Measurements from ENCODE around the gene YY1. TPM values are rescaled to one million over a fixed set of nuclear protein-coding genes. Genes with fewer than 3 reads are reported as not detected.

YY1 gene
- total and polyA plus RNA-seq, 2 donors (not counting 1 experiment from before 2014, with no cell fraction given): 40.8 to 41.9 TPM

DNA sequence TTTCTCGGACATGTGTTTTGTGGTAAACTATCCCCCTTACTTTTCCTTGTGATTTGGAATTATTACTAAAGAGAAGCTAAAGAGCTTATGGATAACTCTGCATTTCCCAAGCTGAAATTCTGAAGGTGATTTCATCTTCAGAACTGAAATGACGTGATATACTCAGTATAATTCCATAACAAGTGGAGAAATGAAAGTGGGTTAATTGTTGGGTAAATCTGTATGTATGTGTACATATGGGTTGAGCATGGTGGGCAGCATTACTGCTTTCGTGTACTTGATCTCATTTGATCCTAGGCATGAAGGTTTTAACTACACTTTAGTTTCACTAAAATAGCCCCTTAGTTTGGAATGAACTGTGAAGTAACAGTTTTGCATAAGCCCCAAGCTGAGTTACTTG, 4.1 kb downstream of the YY1 start:
- H3K79me2 ChIP-seq (ENCODE audit: control insufficient read depth, insufficient read depth, low read length): peaks cover 76% of the 10 kb centered on the region
- no peak for TF ChIP-seq EZH2 (IDR thresholded peaks at IDR 0.05; ENCODE audit: low read length, missing control alignments)
- TF ChIP-seq, protein P1, sequence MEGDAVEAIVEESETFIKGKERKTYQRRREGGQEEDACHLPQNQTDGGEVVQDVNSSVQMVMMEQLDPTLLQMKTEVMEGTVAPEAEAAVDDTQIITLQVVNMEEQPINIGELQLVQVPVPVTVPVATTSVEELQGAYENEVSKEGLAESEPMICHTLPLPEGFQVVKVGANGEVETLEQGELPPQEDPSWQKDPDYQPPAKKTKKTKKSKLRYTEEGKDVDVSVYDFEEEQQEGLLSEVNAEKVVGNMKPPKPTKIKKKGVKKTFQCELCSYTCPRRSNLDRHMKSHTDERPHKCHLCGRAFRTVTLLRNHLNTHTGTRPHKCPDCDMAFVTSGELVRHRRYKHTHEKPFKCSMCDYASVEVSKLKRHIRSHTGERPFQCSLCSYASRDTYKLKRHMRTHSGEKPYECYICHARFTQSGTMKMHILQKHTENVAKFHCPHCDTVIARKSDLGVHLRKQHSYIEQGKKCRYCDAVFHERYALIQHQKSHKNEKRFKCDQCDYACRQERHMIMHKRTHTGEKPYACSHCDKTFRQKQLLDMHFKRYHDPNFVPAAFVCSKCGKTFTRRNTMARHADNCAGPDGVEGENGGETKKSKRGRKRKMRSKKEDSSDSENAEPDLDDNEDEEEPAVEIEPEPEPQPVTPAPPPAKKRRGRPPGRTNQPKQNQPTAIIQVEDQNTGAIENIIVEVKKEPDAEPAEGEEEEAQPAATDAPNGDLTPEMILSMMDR (conservative IDR thresholded peaks at IDR 0.05 in 1 of 2, IDR thresholded peaks at IDR 0.05 in 1 of 2; ENCODE audit: low read depth in 1 of 2, low read length in 2 of 2): no peak
- H3K4me3 ChIP-seq (replicated peaks in 1 of 4; ENCODE audit: control extremely low read depth in 1 of 4, insufficient read depth in 1 of 4, low read depth in 3 of 4, low read length in 4 of 4): no peak overlapping the region
- no peak overlapping the region for H2AFZ ChIP-seq (ENCODE audit: low read length)
- H3K36me3 ChIP-seq (ENCODE audit: control insufficient read depth, insufficient read depth, low read length): no peaks in the 10 kb centered on the region
- no peaks in the 10 kb centered on the region for H3K9me3 ChIP-seq (ENCODE audit: control insufficient read depth, insufficient read depth, low read depth, low read length)
- no peak overlapping the region for H3K9ac ChIP-seq (ENCODE audit: insufficient read depth, low read length)
- H3K4me1 ChIP-seq (ENCODE audit: control insufficient read depth, extremely low read depth, insufficient read depth, low read length): peaks cover 19% of the 10 kb centered on the region
- no peak for DNase-seq (ENCODE audit: low read depth in 2 of 2)
- peaks cover 4% of the 10 kb centered on the region for H4K20me1 ChIP-seq (ENCODE audit: control insufficient read depth, extremely low read depth, insufficient read depth, low read length)
- peak overlapping the region; percentile 23 for H3K27ac ChIP-seq (ENCODE audit: insufficient read depth, low read length)
- no peak overlapping the region for H3K4me2 ChIP-seq (ENCODE audit: extremely low read depth, insufficient read depth, low read length)
- H3K27me3 ChIP-seq (ENCODE audit: control insufficient read depth, insufficient read depth, low read length): no peaks in the 10 kb centered on the region

DNA sequence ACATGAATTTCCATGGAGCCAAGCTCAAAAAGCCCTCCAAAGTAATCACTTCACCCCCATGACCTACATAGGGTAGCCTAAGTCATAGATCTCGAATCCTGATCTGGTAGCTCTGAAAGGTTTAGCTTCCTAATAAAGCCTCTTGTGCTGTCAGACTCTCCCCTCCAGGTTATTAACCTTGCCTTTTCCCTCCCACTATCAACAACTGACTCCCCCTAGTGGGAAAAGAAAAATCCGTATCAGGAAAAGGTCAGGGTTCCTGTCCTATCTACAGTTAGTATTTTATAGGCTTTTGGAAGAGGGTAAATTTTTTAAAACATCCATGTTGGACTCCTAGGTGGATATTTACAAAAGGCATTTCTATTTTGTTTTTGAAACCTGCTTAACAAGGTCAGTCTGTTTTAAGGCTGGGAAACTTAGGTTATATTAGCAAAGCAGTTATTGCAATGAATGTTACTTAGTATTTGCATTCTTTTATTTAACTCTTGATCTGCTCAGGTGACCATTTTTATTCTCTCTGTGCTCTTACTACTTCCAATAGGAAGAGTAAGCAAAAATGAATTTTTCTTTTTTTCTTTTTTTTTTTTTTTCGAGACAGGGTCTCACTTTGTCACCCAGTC, 8.0 kb downstream of the YY1 start:
- Histone ChIP-seq H3K27ac (ENCODE audit: insufficient read depth, low read length) (peak overlapping the region; percentile 16), H3K4me1 (ENCODE audit: control insufficient read depth, extremely low read depth, insufficient read depth, low read length) (peaks cover 13% of the 10 kb centered on the region), H3K4me2 (ENCODE audit: extremely low read depth, insufficient read depth, low read length) (peak overlapping the region; percentile 32), H3K79me2 (ENCODE audit: control insufficient read depth, insufficient read depth, low read length) (peaks cover 95% of the 10 kb centered on the region), H3K9ac (ENCODE audit: insufficient read depth, low read length) (no peak overlapping the region), H3K9me3 (ENCODE audit: control insufficient read depth, insufficient read depth, low read depth, low read length) (no peaks in the 10 kb centered on the region), H2AFZ (ENCODE audit: low read length) (no peak overlapping the region), H3K36me3 (ENCODE audit: control insufficient read depth, insufficient read depth, low read length) (no peaks in the 10 kb centered on the region), H3K27me3 (ENCODE audit: control insufficient read depth, insufficient read depth, low read length) (no peaks in the 10 kb centered on the region), H3K4me3 (replicated peaks in 1 of 4; ENCODE audit: control extremely low read depth in 1 of 4, insufficient read depth in 1 of 4, low read depth in 3 of 4, low read length in 4 of 4) (no peak overlapping the region), H4K20me1 (ENCODE audit: control insufficient read depth, extremely low read depth, insufficient read depth, low read length) (peaks cover 4% of the 10 kb centered on the region)
- TF ChIP-seq, protein P1 (conservative IDR thresholded peaks at IDR 0.05 in 1 of 2, IDR thresholded peaks at IDR 0.05 in 1 of 2; ENCODE audit: low read depth in 1 of 2, low read length in 2 of 2): peak; percentile 59 to 68
- TF ChIP-seq EZH2 (IDR thresholded peaks at IDR 0.05; ENCODE audit: low read length, missing control alignments): no peak
- peak; percentile 38 to 43 for DNase-seq (ENCODE audit: low read depth in 2 of 2)

DNA sequence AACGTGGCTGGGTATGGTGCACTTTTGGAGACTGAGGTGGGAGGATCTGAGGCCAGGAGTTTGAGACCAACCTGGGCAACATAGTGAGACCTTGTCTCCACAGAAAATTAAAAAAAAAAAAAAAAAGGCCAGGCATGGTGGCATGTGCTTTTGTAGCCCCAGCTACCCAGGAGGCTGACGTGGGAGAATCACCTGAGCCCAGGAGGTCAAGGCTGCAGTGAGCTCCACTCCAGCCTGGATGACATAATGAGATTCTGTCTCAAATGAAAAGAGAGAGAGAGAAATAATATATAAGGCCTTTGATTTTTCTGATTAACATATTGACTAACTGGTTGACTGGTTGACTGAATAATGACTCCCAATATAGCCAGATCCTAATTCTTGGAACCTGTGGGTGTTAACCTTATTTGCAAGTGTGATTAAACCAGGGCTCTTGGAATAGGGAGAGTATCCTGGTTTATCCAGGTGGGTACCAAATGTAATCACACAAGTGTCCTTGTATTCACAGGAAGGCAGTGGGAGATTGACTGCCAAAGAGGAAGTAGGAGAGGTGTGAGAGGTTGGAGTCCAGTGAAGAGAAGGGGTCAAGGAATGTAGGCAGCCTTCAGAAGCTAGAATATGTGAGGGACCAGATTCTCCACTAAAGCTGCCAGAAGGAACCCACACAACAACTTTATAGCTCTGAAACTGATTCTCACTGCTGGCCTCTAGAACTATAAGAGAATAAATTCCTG, 12.0 kb downstream of the YY1 start:
- H2AFZ ChIP-seq (ENCODE audit: low read length): no peak overlapping the region
- no peaks in the 10 kb centered on the region for H3K27me3 ChIP-seq (ENCODE audit: control insufficient read depth, insufficient read depth, low read length)
- H3K4me2 ChIP-seq (ENCODE audit: extremely low read depth, insufficient read depth, low read length): no peak overlapping the region
- H3K9ac ChIP-seq (ENCODE audit: insufficient read depth, low read length): no peak overlapping the region
- H3K36me3 ChIP-seq (ENCODE audit: control insufficient read depth, insufficient read depth, low read length): no peaks in the 10 kb centered on the region
- no peak overlapping the region for H3K27ac ChIP-seq (ENCODE audit: insufficient read depth, low read length)
- H3K4me3 ChIP-seq (replicated peaks in 1 of 4; ENCODE audit: control extremely low read depth in 1 of 4, insufficient read depth in 1 of 4, low read depth in 3 of 4, low read length in 4 of 4): no peak overlapping the region
- H3K9me3 ChIP-seq (ENCODE audit: control insufficient read depth, insufficient read depth, low read depth, low read length): no peaks in the 10 kb centered on the region
- H3K4me1 ChIP-seq (ENCODE audit: control insufficient read depth, extremely low read depth, insufficient read depth, low read length): peaks cover 8% of the 10 kb centered on the region
- peaks cover 97% of the 10 kb centered on the region for H3K79me2 ChIP-seq (ENCODE audit: control insufficient read depth, insufficient read depth, low read length)
- TF ChIP-seq EZH2 (IDR thresholded peaks at IDR 0.05; ENCODE audit: low read length, missing control alignments): no peak
- TF ChIP-seq, protein P1 (conservative IDR thresholded peaks at IDR 0.05 in 1 of 2, IDR thresholded peaks at IDR 0.05 in 1 of 2; ENCODE audit: low read depth in 1 of 2, low read length in 2 of 2): no peak
- DNase-seq (ENCODE audit: low read depth in 2 of 2): no peak
- peaks cover 4% of the 10 kb centered on the region for H4K20me1 ChIP-seq (ENCODE audit: control insufficient read depth, extremely low read depth, insufficient read depth, low read length)
